ENCODE data around the gene A3GALT2.
A peak's percentile ranks its signal among the peaks of the same experiment; 100 is the strongest.
"Not testable (repeated sequence)": the region's sequence is repeated elsewhere in the genome, so short reads cannot be mapped to it uniquely, and the experiment has no call there.

The A3GALT2 gene

DNA sequence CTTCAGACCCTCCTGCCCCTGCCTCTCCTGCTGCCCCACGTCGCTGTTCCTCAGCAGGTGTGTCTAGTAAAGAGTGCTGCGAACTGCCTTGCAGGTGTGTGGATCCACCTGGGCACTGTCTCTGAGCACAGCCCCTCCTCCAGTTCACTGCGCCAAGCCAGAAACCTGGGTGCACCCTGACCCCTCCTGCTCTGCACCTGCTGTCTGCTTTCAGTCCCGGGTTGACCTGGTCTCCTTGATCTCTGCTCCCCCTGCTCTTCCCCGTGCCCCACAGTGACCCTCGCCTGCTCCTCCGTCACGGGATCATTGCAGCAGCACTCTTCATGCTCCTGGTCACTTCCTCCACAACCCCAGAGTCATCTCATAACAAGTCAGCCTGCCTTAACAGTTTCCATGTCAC, 6.5 kb downstream of the A3GALT2 start:
- DNase-seq (ENCODE audit: low read depth in 2 of 2) = no peak

DNA sequence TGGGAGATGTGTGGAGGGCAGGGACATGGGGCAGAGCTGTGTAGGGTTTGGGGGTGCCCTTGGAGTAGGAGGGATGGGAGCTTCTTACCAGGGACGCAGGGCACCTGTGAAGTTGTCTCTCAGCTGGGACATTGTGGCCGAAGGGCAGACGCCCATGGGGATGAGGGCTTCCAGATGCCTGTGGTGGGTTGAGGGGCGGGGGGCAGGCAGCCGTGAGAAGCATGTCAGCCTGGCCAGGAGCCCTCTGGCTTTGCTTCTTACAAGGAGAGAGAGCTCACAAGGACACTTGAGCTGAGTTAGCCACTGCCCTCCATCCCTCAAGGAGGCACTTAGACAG, 8.5 kb downstream of the A3GALT2 start:
- no peak for DNase-seq (ENCODE audit: low read depth in 2 of 2)

DNA sequence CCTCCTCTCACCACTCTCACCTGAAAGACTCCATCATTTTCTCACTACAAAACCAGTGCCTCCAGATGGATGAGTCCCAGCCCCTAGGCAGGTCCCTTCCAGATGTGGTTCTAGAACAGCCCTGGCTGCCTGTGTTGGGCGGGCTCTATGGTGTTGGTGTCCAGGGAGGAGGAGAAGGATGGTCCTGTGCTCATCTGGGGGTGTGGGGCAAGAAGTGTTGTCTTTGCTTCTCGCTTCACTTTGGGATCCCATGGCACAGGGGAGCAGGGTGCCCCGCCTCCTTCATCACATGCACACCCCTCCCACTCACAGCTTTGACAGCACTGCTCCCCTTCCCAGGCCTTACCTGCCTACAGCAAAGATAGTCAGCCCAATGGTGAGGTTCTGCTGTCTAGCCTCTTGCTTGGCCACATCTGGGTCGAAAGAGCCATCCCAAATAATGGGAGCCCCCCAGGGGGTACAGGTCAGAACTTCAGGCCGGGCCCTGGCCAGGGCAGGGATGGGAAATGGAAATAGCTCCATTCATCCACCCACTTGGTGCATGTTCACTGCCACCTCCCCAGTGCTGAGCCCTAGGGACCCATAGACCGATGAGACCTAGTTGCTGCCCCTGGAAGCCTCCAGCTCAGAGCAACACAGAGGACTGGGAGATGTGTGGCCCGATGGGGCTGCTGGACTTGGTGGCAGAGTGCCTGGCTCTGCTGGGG, 9.0 kb downstream of the A3GALT2 start:
- DNase-seq (ENCODE audit: low read depth in 2 of 2) = no peak

DNA sequence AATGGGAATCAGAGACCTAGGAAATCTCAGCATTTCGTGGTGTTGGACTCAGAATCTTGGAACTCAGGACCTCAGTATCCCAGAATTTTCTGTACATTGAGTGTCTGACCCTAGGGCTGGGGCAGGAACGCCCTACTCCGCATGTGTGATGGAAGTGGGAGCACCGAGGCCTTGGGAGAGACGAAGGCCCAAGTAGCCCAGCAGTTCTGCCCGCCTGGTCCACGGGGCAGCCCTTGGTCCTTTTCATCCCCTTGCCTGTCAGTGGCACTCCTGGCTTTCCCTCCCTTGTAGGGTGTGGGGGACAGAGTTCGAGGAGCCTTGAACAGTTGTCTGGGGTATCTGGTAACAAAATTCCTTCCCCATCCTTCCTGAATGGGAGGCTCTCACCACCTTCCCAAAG, 10.2 kb downstream of the A3GALT2 start:
- DNase-seq (ENCODE audit: low read depth in 2 of 2) = no peak

DNA sequence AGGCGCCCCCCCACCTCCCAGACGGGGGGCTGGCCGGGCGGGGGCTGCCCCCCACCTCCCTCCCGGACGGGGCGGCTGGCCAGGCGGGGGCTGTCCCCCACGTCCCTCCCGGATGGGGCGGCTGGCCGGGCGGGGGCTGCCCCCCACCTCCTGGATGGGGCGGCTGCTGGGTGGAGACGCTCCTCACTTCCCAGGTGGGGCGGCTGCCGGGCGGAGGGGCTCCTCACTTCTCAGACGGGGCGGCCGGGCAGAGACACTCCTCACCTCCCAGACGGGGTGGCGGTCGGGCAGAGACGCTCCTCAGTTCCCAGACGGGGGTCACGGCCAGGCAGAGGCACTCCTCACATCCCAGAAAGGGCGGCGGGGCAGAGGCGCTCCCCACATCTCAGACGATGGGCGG, 11.5 kb downstream of the A3GALT2 start:
- DNase-seq (ENCODE audit: low read depth in 2 of 2) = not testable (repeated sequence)

DNA sequence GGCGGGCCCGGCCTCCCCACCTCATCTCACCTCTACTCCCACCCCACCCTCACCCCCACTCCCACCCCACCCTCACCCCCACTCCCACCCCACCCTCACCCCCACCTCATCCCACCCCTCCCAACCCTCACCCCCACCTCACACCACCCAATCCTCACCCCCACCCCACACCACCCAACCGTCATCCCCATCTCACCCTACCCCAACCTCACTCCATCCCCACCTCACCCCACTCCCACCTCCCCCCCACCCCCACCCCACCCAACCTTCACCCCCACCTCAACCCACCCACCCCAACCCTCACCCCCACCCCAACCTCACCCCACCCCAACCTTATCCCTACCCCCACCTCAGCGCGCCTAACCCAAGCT, 13.4 kb downstream of the A3GALT2 start:
- DNase-seq (ENCODE audit: low read depth in 2 of 2) = no peak

DNA sequence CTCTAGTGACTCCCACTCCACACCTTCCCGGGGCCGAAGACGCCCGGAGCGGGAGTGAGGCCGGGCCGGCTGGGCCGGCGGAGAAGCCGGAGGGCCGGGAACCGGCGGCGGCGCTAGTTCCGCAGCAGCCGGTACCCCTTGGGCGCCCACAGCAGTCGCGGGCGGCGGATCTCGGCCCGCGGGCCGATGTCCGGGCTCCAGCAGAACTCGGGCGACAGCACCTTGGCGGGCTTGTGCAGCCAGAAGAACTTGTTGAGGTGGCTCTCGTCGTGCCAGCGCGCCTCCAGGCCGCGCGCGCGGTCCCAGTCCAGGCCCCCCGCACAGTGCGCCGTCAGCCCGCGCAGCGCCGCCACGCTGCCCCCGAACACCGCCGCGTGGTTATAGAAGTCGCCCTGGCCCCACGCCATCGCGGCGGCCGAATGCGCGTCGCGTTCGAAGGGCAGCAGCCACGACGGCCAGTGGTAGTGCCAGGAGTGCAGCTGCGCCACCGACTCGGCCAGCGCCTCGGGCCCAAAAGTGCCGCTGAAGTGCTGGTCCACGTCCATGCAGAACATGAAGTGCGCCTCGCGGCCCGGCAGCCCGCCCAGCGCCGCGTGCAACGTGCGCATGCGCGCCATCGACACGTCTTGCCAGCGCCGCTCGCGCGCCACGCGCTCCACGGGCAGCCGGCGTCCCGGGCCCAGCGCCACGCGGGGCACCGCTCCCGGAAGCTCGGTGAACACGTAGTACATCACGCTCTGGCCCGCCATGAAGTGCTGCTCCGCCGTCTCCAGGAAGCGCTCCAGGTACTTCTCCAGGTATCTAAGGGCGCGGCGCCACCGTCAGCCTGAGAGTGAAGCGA, 14.0 kb downstream of the A3GALT2 start:
- DNase-seq (ENCODE audit: low read depth in 2 of 2) = no peak

DNA sequence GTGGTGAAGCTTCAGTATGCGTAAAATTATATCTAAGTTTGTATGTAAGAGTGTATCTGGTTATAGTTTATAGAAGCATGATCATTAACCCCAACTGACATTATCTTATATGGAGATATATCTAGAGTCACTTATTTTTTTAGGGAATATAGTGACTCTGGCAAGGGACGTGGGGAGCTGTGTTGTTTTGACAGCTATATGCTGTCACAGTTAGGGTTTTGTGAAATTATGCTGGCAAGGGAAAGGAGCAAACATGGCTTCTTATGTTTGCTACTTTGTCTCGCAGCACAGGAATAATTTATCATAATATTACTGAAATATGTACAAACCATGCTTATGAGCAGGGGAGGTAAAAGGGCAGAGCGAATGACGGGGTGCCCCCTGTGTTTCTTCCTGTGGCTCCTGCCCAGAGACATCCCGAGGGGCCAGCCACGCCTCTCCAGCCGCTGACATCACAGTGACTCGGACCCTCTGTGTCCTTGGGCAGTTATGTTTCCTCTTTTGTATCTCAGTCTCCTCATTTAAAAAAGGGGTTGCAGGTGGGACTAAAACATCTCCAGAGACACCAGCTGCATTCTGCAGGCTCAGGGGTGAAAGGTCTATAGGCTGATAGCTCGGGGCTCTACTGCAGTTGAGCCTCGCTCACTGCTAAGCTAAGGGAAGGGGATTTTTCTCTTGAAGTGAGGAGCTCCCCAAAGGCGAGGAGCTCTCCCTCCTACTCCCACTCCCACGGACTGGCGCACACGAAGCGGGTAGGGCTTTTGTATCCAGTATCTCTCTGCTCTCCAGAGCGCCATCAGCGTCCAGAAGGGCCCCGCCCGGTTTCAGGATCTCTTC, 14.9 kb downstream of the A3GALT2 start:
- no peak for DNase-seq (ENCODE audit: low read depth in 2 of 2)

DNA sequence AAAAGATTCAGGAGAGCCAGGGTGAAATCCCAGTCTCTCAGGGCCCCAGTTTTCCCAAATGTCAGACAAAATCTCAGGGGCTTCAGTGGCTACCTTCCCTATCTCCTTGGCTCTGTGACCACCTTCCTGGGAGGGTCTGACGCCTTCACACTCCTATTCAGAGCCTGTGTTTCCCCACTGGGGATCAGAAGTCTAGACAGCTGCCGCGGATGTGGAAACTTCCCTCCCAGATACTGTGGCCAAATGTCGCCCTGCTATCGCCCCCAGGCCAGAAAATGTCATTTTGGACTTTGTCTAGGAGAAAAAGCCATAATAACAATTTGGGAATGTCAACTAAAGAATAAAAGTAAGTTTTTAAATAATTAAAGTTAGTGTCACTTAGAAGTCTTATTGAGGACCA, 15.9 kb downstream of the A3GALT2 start:
- DNase-seq (ENCODE audit: low read depth in 2 of 2) = no peak

DNA sequence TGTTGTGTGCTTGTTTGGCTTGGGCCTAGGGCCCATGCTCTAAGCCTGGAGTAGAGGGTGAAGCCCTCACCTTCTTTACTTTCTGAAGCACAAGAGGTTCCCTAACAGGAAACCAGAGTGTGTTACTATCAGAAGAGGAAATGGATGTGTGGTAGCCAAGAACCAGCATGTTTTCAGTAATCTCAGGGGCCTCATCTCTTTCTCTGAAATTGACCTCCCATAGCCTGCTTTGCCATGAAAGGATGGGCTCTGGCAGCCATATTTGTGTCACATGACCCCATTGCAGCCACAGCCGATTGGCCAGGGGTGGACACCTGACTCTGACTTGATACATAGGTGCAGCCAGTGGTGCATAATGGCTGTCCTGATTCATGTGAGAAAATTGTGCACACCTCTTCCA, 18.6 kb downstream of the A3GALT2 start:
- DNase-seq (ENCODE audit: low read depth in 2 of 2) = no peak

DNA sequence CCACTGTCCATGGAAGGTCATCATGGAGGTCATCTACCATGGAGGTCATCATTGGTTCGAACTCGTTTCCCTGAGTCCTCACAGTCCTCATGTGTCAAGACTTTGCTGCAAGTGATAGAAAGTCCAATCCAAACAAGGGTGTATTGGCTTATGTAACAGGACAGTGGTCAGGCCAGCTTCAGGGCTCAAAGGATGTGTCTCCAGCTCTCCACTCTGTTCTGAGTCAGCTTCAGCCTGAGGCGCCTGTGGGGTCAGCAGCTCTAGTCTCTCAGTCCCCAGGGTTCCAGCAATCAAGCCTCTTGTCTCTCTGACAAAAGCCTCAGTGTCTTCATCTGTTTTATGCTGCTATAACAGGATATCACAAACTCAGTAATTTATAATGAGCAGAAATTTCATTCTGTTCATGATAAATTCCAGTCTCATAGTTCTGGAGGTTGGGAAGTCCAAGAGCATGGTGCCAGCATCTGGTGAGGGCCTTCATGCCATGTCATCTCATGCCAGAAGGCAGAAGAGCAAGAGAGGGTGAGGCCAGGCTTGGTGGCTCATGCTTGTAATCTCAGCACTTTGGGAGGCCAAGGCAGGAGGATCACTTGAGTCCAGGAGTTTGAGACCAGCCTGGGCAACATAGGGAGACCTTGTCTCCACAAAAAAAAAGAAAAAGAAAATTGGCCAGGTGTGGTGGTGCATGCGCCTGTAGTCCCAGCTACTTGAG, 19.5 kb downstream of the A3GALT2 start:
- DNase-seq (ENCODE audit: low read depth in 2 of 2) = no peak

DNA sequence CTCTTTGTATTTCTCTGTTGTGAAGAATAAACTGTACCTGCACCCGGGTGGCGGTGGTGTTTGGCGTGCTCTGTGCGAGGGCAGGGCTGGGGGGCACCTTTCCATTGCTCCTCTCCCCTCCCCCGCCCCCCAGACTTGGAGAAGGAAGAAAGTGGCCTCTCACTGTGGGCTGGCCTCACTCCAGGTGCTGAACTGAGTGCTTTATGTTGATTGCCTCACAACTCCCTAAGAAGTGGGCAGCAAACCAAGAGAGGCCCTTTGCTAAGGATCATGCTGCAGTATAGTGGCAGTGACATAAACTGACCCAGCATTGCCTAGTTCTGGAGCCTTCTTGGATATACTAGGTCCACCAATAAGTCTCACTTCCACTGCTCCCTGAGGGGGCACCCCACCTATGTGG, 20.2 kb downstream of the A3GALT2 start:
- DNase-seq (ENCODE audit: low read depth in 2 of 2) = no peak

DNA sequence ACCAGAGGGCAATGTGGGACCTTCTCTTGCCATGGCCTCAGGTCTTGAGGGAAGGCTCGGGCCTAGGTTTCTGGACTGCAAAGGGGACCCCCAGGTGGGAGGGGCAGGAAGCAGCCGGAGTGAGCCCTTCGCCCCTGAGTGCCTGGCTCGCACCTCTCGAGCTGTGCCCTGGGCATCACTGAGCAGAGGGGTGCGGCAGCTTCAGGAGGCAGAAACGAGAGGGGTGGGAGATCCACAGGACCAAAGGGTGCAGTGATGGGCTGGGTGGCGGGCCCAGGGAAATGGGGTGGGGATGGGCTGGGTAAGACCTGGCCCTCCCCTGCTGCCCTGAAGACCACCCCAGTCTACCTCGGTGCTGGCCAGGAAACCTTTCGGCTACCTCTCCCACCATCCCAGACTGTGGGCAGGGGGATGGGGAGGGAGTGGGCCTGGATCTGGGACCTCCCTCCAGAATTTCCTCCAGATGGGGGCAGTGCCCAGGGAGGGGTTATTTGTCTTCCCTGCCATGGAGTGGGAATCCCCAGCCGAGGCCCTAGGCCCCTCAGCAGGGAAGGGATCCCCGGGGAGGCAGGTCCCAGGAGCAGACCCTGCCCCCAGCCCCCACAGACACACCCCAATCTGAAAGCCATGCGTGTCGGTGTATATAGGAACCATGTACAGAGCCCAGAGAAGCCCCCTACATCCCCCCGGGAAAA, 21.3 kb downstream of the A3GALT2 start:
- DNase-seq (ENCODE audit: low read depth in 2 of 2) = no peak

DNA sequence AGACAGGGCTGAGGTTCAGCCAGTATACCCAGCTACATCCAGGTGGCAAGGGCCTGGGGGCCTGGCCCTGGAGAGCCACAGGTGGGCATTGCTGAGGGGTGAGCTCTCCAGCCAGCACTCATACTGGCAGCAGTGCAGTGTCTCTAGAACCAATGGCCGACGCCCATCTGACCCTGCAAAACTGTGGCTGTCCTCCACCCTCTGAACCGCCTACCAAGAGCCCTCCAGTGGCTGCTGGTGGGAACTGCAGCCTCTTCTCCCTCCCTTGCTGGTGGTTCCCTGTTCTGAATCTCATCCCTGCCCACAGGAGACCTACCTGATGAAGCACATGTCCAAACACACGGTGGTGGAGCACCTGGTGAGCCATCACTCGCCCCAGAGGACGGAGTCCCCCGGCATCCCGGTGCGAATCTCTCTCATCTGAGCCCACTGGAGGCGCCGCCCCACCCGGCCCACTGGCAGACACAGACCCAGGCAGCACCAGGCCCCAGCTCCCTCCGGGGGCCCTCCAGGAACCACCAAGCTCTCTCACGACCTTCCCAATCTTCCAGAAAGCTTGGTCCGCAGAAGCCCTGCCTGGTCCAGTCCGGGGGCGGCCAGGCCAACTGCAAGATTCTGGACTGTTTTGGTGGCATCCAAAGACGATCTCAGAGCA, 22.1 kb downstream of the A3GALT2 start:
- peak; percentile 14 to 32 for DNase-seq (ENCODE audit: low read depth in 2 of 2)

DNA sequence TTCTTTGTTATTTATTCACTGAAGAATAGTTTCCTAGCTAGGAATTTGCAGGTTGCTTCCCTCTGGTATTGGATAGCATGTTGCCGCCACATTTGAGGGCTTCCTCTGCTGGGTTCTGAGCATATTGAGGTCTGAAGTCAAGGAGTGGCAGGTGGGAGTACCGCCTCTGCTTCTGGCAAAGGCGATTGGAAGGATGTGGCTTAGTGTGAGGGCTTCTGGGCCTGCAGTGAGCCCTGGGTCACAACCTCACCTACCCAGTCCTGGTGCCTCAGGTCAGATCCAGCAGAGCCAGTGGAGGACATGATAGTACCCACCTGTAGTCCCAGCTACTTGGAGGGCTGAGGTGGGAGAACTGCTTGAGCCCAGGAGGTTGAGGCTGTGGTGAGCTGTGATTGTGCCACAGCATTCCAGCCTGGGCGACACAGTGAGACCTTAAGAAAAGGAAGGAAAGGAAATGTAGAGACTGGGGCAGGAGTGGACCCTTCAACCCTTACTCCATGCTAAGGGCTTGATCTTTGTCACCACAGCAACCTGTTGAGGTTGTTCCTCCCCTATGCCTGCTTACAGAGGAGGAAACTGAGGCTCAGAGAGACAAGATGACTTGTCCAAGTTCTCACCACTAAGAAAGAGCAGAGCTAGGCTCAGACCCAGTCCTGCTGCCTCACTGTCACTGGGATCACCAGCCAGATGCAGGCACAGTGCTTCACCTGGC, 22.8 kb downstream of the A3GALT2 start:
- no peak for DNase-seq (ENCODE audit: low read depth in 2 of 2)

DNA sequence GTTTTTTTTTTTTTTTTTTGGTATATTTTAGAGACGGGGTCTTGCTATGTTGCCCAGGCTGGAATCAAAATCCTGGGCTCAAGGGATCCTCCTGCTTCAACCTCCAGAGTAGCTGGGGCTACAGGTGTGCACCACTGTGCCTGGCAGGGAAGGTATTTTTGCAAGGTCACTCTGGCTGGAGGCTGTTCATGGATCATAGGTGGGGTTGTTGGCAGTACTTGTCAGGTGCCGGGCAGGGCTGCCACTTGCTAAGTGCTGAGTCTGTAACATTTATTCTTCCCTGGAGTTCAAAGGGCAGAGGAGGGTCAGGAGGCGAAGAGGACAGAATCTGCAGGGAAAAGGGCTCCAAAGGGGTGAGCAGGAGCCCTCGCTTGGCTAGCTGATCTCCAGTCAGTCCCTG, 24.1 kb downstream of the A3GALT2 start:
- DNase-seq (ENCODE audit: low read depth in 2 of 2) = no peak

DNA sequence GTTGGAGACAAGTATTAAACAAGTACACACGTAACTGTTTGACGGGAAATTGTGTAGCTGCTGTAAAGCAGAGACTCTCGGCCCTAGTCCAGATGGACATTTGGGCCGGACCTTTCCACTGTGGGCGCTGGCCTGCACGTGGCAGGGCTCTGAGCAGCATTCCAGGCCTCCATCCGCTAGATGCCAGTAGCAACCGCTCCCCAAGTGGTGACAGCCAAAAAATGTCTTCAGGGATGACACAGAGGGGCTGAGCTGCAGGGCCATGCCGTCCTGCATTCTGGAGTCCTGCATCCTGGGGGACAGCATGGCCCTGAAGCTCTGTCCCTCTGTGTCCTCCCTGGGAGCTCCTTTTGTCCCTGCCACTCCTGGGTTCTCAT, 24.8 kb downstream of the A3GALT2 start:
- DNase-seq (ENCODE audit: low read depth in 2 of 2) = no peak

DNA sequence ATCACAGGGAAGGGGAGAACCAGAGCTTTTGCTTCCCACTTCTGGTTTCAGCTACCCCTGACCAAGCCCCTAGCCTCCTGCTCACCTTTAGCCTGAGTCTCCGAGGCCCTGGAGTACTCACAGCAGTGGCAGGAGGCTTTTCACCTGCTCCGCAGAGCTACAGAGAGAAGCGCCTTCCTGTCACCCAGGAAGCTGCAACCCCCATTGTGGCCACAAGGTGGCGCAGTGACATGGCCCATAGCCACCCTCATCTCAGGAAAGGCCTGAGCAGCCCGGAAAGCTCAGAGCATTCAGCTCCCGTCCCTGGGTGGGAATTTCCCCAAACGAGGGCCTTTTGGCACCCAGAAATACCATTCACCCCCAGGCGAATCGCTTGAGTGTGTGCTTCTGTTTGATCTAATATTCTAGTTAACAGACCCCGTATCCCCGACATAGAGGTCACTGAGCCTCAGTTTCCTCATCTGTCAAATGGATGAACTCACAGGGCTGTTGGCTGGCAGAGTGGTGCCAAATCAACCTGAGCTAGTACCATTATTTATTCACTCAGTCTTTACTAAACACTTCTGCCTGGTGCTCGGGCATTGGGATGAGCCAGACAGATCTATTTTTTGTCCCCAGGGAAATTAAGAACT, 25.3 kb downstream of the A3GALT2 start:
- DNase-seq (ENCODE audit: low read depth in 2 of 2) = peak; percentile 72 to 81

DNA sequence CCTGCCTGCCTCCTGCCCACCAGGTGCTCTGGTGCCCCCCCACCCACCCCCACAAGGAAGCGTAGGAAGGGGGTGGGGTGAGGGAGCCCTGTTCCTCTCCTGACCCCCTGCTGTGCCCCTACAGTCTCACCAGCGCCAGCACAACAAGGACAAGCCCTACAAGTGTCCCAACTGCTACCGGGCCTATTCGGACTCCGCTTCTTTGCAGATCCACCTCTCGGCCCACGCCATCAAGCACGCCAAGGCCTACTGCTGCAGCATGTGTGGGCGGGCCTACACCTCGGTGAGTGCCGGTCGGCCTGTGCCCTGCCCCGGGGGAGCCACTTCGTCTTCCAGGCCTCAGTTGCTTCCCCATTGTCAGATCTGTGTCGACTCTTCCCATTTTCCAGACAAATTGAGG, 25.9 kb downstream of the A3GALT2 start:
- DNase-seq (ENCODE audit: low read depth in 2 of 2) = no peak

Measured in stimulated activated CD8-positive, alpha-beta memory T cell treated with anti-CD3 and anti-CD28 coated beads, Interleukin-2, amount 100 ng/mL, for 1 hour (primary cell).